Osteoblast (primary cell): ENCODE results near the gene CSF1R. TPM values are rescaled to one million over a fixed set of nuclear protein-coding genes. Genes with fewer than 3 reads are reported as not detected.

Source experiments
- DNase-seq: peaks from one replicate; pipeline ENCODE4 v3.0.0; 2011; ENCODE audit warnings: low spot score, mixed read lengths; ENCODE audit not compliant: insufficient read length; ENCODE audit errors: missing footprints
- H2AFZ ChIP-seq: 2 replicates; pipeline ENCODE4 v1.6.0; 2011; ENCODE audit warnings: mild to moderate bottlenecking, low read length
- H3K27ac ChIP-seq: 2 replicates; pipeline ENCODE4 v1.5.1; 2011; ENCODE audit warnings: mild to moderate bottlenecking, low read depth, low read length, moderate library complexity
- H3K27me3 ChIP-seq: 2 replicates; pipeline ENCODE4 v1.6.0; 2012; ENCODE audit warnings: mild to moderate bottlenecking, control low read depth, inconsistent platforms, low read length, moderate library complexity; ENCODE audit not compliant: insufficient read depth
- H3K36me3 ChIP-seq: 2 replicates; pipeline ENCODE4 v1.5.1; 2011; ENCODE audit warnings: mild to moderate bottlenecking, low read length, control low read depth, moderate library complexity; ENCODE audit not compliant: insufficient read depth
- H3K4me1 ChIP-seq: 2 replicates; pipeline ENCODE4 v1.5.1; 2011; ENCODE audit warnings: mild to moderate bottlenecking, low read length, control low read depth, moderate library complexity; ENCODE audit not compliant: insufficient read depth
- H3K4me2 ChIP-seq: 2 replicates; pipeline ENCODE4 v1.6.0; 2011; ENCODE audit warnings: mild to moderate bottlenecking, low read length; ENCODE audit not compliant: insufficient read depth
- H3K4me3 ChIP-seq: fragments of 200-600 bp; sonication (generic); 3 replicates; pipeline ENCODE4 v1.5.1; 2012; ENCODE audit warnings: mild to moderate bottlenecking, low read length, inconsistent platforms; ENCODE audit not compliant: insufficient read depth
- H3K79me2 ChIP-seq: 2 replicates; pipeline ENCODE4 v1.6.0; 2012; ENCODE audit warnings: mild to moderate bottlenecking, low read length, control low read depth, inconsistent platforms; ENCODE audit not compliant: insufficient read depth
- H3K9me3 ChIP-seq: 2 replicates; pipeline ENCODE4 v1.5.1; 2011; ENCODE audit warnings: low read depth, low read length, control low read depth
- H4K20me1 ChIP-seq: 2 replicates; pipeline ENCODE4 v1.6.0; 2012; ENCODE audit warnings: mild to moderate bottlenecking, low read length, control low read depth; ENCODE audit not compliant: insufficient read depth
- total RNA-seq: library from RNA; depleted of rRNA; stranded (reverse); fragments of >200 nt; gene quantifications from 2 replicates; pipeline ENCODE4 v1.2.3, GENCODE V29; 2012
- TF ChIP-seq, protein P1 (sequence below): IDR thresholded peaks from 2 replicates; pipeline ENCODE4 v1.5.1; 2011; ENCODE audit warnings: mild to moderate bottlenecking, low read depth, low read length, moderate library complexity; ENCODE audit errors: extremely low read depth

Gene CSF1R
- total RNA-seq, 1 donor, result 0.36 TPM

DNA sequence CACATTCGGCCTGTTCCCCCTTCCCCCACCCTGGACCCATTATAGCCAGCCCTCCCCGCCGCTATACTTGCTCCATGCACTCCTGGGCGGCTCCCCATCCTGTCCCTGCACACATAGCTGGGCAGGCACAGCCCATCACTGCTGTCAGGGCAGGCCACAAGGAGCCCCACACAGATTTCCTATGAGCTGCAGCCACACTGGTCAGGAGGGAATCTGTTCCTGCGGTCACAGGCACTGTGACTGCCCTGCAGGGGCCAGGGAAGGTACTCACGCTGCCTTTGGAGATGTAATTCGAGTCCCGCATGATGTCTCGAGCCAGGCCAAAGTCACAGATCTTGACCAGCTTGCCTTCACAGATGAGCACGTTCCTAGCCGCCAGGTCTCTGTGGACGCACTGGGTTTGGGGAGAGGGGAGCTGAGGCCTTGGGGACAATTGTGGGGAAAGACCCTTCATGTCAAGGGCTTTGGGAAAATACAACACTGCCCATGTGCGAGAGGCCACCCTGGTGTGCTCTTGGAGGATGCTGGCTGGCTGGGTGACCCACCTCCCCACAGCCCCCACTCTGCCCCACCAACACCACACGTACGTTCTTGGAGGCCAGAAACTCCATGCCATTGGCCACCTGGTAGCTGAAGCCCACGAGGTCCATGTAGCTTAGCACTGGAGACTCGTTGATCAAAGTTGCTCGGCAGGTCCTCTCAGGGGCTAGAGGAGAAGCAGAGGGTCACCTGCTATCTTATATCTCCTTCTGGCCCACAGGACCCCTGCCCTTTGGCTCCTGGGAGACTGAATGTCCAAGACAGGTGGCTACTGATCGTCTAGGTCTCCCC, 34.5 kb upstream of the CSF1R start:
- Histone ChIP-seq H3K36me3 (peaks cover 95% of the 10 kb centered on the region), H3K79me2 (no peaks in the 10 kb centered on the region), H3K4me2 (no peak overlapping the region), H3K4me3 (no peak overlapping the region), H4K20me1 (no peaks in the 10 kb centered on the region), H3K27ac (peak overlapping the region; percentile 12), H3K9me3 (no peaks in the 10 kb centered on the region), H2AFZ (no peak overlapping the region), H3K4me1 (no peaks in the 10 kb centered on the region), H3K27me3 (no peaks in the 10 kb centered on the region)
- peak; percentile 72 for DNase-seq
- TF ChIP-seq, protein P1, sequence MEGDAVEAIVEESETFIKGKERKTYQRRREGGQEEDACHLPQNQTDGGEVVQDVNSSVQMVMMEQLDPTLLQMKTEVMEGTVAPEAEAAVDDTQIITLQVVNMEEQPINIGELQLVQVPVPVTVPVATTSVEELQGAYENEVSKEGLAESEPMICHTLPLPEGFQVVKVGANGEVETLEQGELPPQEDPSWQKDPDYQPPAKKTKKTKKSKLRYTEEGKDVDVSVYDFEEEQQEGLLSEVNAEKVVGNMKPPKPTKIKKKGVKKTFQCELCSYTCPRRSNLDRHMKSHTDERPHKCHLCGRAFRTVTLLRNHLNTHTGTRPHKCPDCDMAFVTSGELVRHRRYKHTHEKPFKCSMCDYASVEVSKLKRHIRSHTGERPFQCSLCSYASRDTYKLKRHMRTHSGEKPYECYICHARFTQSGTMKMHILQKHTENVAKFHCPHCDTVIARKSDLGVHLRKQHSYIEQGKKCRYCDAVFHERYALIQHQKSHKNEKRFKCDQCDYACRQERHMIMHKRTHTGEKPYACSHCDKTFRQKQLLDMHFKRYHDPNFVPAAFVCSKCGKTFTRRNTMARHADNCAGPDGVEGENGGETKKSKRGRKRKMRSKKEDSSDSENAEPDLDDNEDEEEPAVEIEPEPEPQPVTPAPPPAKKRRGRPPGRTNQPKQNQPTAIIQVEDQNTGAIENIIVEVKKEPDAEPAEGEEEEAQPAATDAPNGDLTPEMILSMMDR, result no peak

DNA sequence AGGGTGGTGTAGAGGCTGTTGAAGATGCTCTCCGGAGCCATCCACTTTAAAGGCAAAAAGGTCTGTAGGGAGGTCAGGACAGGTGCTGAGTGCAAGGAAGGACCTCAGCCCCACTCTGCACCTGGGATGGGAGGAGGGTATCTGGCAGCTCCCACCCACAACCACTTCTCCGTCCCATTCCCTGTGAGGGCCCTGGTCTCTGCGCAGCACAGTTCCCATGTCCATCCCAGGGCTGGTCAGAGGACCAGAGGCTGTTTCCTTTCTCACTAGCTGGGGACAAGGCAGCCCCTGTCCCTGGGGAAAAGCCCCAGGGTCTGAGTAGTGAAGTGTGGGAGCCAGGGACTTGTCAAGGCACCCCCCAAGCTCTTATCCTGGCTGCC, 33.7 kb upstream of the CSF1R start:
- no peak overlapping the region for H3K4me3 ChIP-seq
- TF ChIP-seq, protein P1, result no peak
- no peaks in the 10 kb centered on the region for H3K9me3 ChIP-seq
- peaks cover 95% of the 10 kb centered on the region for H3K36me3 ChIP-seq
- H3K27ac ChIP-seq, result no peak overlapping the region
- H3K79me2 ChIP-seq, result no peaks in the 10 kb centered on the region
- no peaks in the 10 kb centered on the region for H3K27me3 ChIP-seq
- no peak overlapping the region for H3K4me2 ChIP-seq
- H3K4me1 ChIP-seq, result no peaks in the 10 kb centered on the region
- peak; percentile 79 for DNase-seq
- no peaks in the 10 kb centered on the region for H4K20me1 ChIP-seq
- no peak overlapping the region for H2AFZ ChIP-seq

DNA sequence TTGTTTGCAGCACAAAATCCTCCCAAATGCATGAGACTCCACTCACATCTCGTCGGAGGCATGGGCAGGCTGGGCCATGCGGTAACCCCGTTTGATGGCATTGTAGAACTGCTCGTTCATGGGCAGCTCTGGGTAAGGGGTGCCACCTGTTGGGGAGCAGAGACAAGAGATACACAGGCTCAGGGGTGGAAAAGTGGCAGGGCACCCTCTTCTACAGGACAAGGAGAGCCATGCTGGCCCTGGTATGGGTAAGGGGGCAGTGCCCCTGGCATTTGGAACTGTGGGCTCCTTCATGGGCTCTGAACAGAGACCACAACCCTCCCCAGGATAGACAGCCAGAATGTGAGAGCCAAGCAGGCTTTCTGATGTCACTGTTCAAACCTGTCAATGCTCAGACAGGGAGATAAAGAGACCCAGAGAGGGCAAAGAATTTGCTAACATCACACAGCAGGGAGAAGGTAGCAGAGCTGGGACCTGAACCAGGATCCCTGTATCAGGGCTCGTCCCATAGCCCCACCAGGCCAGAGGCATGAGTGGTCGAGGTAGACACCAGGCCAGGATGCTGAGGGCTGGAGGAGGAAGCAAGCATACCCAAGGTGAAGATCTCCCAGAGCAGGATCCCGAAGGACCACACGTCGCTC, 33.2 kb upstream of the CSF1R start:
- peaks cover 97% of the 10 kb centered on the region for H3K36me3 ChIP-seq
- no peak overlapping the region for H3K27ac ChIP-seq
- H4K20me1 ChIP-seq, result no peaks in the 10 kb centered on the region
- TF ChIP-seq, protein P1, result no peak
- H3K27me3 ChIP-seq, result no peaks in the 10 kb centered on the region
- DNase-seq, result peak; percentile 56
- no peak overlapping the region for H3K4me3 ChIP-seq
- H3K4me1 ChIP-seq, result no peaks in the 10 kb centered on the region
- H3K9me3 ChIP-seq, result no peaks in the 10 kb centered on the region
- no peak overlapping the region for H2AFZ ChIP-seq
- no peaks in the 10 kb centered on the region for H3K79me2 ChIP-seq
- H3K4me2 ChIP-seq, result no peak overlapping the region

DNA sequence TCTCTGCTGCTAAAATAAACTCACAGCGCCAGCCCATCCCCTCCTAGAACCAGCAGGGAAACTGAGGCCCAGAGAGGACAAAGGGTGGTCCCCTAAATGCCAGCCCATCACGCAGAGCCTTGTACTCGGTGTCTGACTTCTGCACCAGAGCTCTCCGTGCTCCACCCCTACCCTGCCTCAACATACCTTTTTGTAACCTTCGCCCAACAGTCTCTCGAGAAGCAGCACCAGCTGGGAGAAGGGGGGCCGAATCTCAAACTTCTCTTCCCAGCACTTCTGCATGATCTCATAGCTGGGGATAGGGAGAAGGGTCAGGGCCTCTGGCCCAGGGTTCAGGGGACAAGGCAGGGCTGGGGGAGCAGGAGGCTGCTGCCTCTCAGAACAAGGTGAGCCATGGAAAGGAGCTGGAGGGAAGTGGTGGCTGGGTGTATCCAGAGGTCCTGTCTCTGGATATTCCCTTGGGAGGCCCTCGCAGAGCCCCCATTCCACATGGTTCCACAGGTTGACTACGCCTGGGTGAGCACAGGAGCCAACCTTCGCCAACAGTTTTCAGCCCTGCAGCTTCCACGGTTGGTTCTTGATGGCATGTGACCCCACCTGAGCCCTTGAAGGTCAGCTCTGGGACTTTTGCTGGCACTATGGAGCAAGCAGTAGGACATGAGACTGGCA, 32.3 kb upstream of the CSF1R start:
- Histone ChIP-seq H3K27ac (no peak overlapping the region), H4K20me1 (no peaks in the 10 kb centered on the region), H3K79me2 (no peaks in the 10 kb centered on the region), H3K4me3 (no peak overlapping the region), H2AFZ (no peak overlapping the region), H3K4me2 (no peak overlapping the region), H3K9me3 (no peaks in the 10 kb centered on the region), H3K4me1 (peaks cover 2% of the 10 kb centered on the region), H3K27me3 (no peaks in the 10 kb centered on the region), H3K36me3 (peaks cover 97% of the 10 kb centered on the region)
- DNase-seq, result peak; percentile 55
- TF ChIP-seq, protein P1, result no peak
